GM23338 (cell line): Measurements from ENCODE around the gene SLC2A6. TPM values are rescaled to one million over a fixed set of nuclear protein-coding genes. Genes with fewer than 3 reads are reported as not detected.

Experiments
- ATAC-seq: fragments of 200-7000 bp; cut with Tn5 transposase; 3 replicates; pipeline ENCODE4 v1.9.1; 2020
- DNase-seq: peaks from one replicate; pipeline ENCODE4 v3.0.0-alpha.2; 2015; ENCODE audit warnings: low spot score
- H2AFZ ChIP-seq: fragments of 200-600 bp; sonication (generic); 2 replicates; pipeline ENCODE4 v1.8.0; 2016; ENCODE audit warnings: antibody characterized with exemption, mild to moderate bottlenecking, moderate library complexity
- H3F3A ChIP-seq: fragments of 200-600 bp; sonication (generic); replicated peaks from 2 replicates; pipeline ENCODE4 v1.8.0; 2017; ENCODE audit warnings: antibody characterized with exemption, mixed run types, low read depth
- H3K27ac ChIP-seq: fragments of 200-600 bp; sonication (generic); 2 replicates; pipeline ENCODE4 v1.6.1; 2016; ENCODE audit warnings: low read depth
- H3K27me3 ChIP-seq: fragments of 200-600 bp; sonication (generic); 2 replicates; pipeline ENCODE4 v1.8.0; 2016; ENCODE audit warnings: mild to moderate bottlenecking, mixed run types, moderate library complexity; ENCODE audit not compliant: insufficient read depth
- H3K36me3 ChIP-seq: fragments of 200-600 bp; sonication (generic); 2 replicates; pipeline ENCODE4 v1.8.0; 2016; ENCODE audit warnings: mild to moderate bottlenecking; ENCODE audit not compliant: insufficient read depth
- H3K4me1 ChIP-seq: fragments of 200-600 bp; sonication (generic); 2 replicates; pipeline ENCODE4 v1.8.0; 2016; ENCODE audit warnings: mild to moderate bottlenecking, moderate library complexity; ENCODE audit not compliant: insufficient read depth
- H3K4me2 ChIP-seq: fragments of 200-600 bp; sonication (generic); 2 replicates; pipeline ENCODE4 v1.7.1; 2017; ENCODE audit warnings: mixed run types
- H3K4me3 ChIP-seq: fragments of 200-600 bp; sonication (generic); 2 replicates; pipeline ENCODE4 v1.6.1; 2016; ENCODE audit warnings: mixed run types
- H3K79me2 ChIP-seq: fragments of 200-600 bp; sonication (generic); replicated peaks from 2 replicates; pipeline ENCODE4 v1.8.0; 2017; ENCODE audit warnings: mild to moderate bottlenecking; ENCODE audit not compliant: insufficient read depth
- H3K9me2 ChIP-seq: fragments of 200-600 bp; sonication (generic); 2 replicates; pipeline ENCODE4 v1.8.0; 2017; ENCODE audit not compliant: insufficient read depth
- H4K20me1 ChIP-seq: fragments of 200-600 bp; sonication (generic); replicated peaks from 2 replicates; pipeline ENCODE4 v1.8.0; 2017; ENCODE audit warnings: mild to moderate bottlenecking; ENCODE audit not compliant: insufficient read depth
- H3K27ac Mint-ChIP-seq: 2 replicates; pipeline ENCODE4 v1.8.0; 2020; ENCODE audit warnings: inconsistent platforms, mild to moderate bottlenecking, moderate library complexity, mixed read lengths
- H3K27me3 Mint-ChIP-seq: 3 replicates; pipeline ENCODE4 v1.8.0; 2022; ENCODE audit warnings: low read depth, mild to moderate bottlenecking, moderate library complexity, mixed read lengths, inconsistent platforms; ENCODE audit not compliant: insufficient read depth, poor library complexity
- H3K36me3 Mint-ChIP-seq: 3 replicates; pipeline ENCODE4 v1.8.0; 2021; ENCODE audit warnings: low read depth, mild to moderate bottlenecking, inconsistent platforms, moderate library complexity, mixed read lengths
- H3K4me1 Mint-ChIP-seq: 3 replicates; pipeline ENCODE4 v1.8.0; 2020; ENCODE audit warnings: mild to moderate bottlenecking, inconsistent platforms, mixed read lengths
- H3K4me3 Mint-ChIP-seq: 3 replicates; pipeline ENCODE4 v1.8.0; 2021; ENCODE audit warnings: moderate library complexity, mild to moderate bottlenecking, inconsistent platforms, mixed read lengths
- H3K9me3 Mint-ChIP-seq: 3 replicates; pipeline ENCODE4 v1.8.0; 2020; ENCODE audit warnings: moderate library complexity, mild to moderate bottlenecking, inconsistent platforms, mixed read lengths
- CREB1 ChIP-seq: fragments of 250-450 bp; sonication (Bioruptor Pico); IDR thresholded peaks from 2 replicates; pipeline ENCODE4 v1.5.0; 2020; ENCODE audit warnings: low read depth, mild to moderate bottlenecking, moderate library complexity
- CTCF ChIP-seq, 2 experiments: fragments of 200-600 bp in 1 of 2; sonication (generic) in 1 of 2; conservative IDR thresholded peaks; 2 replicates each; pipeline versions ENCODE4 v1.5.1 to v1.6.1; 2016 to 2017; ENCODE audit warnings: antibody characterized with exemption in 2 of 2, low read depth in 2 of 2, mild to moderate bottlenecking in 2 of 2, moderate library complexity in 1 of 2
- ETS1 ChIP-seq: IDR thresholded peaks from 2 replicates; pipeline ENCODE4 v1.6.1; 2016; ENCODE audit warnings: antibody characterized with exemption
- EZH2 ChIP-seq: fragments of 200-600 bp; sonication (generic); IDR thresholded peaks from one replicate; pipeline ENCODE4 v1.8.0; 2017; ENCODE audit warnings: antibody characterized with exemption, mild to moderate bottlenecking, low read depth; ENCODE audit not compliant: unreplicated experiment
- EZH2phosphoT487 ChIP-seq: fragments of 200-600 bp; sonication (generic); IDR thresholded peaks from one replicate; pipeline ENCODE4 v1.8.1; 2018; ENCODE audit warnings: antibody characterized with exemption; ENCODE audit not compliant: unreplicated experiment
- JUNB ChIP-seq: IDR thresholded peaks from one replicate; pipeline ENCODE4 v1.6.1; 2016; ENCODE audit warnings: antibody characterized with exemption; ENCODE audit not compliant: unreplicated experiment
- NANOG ChIP-seq: IDR thresholded peaks from 2 replicates; pipeline ENCODE4 v1.6.1; 2016; ENCODE audit warnings: antibody characterized with exemption, borderline replicate concordance
- POLR2AphosphoS5 ChIP-seq: IDR thresholded peaks from 2 replicates; pipeline ENCODE4 v1.6.1; 2016; ENCODE audit warnings: antibody characterized with exemption, low read depth
- REST ChIP-seq: IDR thresholded peaks from one replicate; pipeline ENCODE4 v1.6.1; 2018; ENCODE audit warnings: antibody characterized with exemption; ENCODE audit not compliant: unreplicated experiment
- STAT1 ChIP-seq: IDR thresholded peaks from one replicate; pipeline ENCODE4 v1.6.1; 2016; ENCODE audit warnings: antibody characterized with exemption; ENCODE audit not compliant: unreplicated experiment
- ZNF331 ChIP-seq: fragments of 250-450 bp; sonication (Bioruptor Pico); IDR thresholded peaks from 2 replicates; pipeline ENCODE4 v1.5.0; 2020; ENCODE audit warnings: low read depth, mild to moderate bottlenecking, moderate library complexity
- polyA plus RNA-seq: library from polyadenylated mRNA; unstranded; fragments of >200 nt; fragmentation: Nextera tagmentation; extraction: Ambion mirVana; gene quantifications from 2 replicates; pipeline ENCODE4 v1.2.1, GENCODE V29; 2016
- total RNA-seq: library from RNA; depleted of rRNA; stranded (reverse); fragments of >200 nt; shearing (Covaris generic); gene quantifications from 2 replicates; pipeline ENCODE4 v1.2.3, GENCODE V29; 2014

The SLC2A6 gene
- total and polyA plus RNA-seq, 2 experiments from 2014 or later, result 17.5 to 39.3 TPM

- TF ChIP-seq JUNB (no peak), CREB1 (CRISPR knock-in tag) (no peak), NANOG (no peak), EZH2 (no peak), ZNF331 (CRISPR knock-in tag) (no peak), REST (no peak), STAT1 (no peak)
Observed at GRCh38 chr9:133458643-133459312, 20.1 kb downstream of the SLC2A6 start (continued).

- Histone ChIP-seq H2AFZ (no peak overlapping the region), H3K4me2 (no peak overlapping the region), H3K27me3 (no peaks in the 10 kb centered on the region), H3K4me3 (no peak overlapping the region), H3K4me1 (peaks cover 15% of the 10 kb centered on the region; the same call in 1 of the 2 replicates), H4K20me1 (no peaks in the 10 kb centered on the region), H3K9me2 (no peaks in the 10 kb centered on the region), H3K79me2 (peaks cover 13% of the 10 kb centered on the region; the same call in 1 of the 2 replicates), H3F3A (0 out of 2 replicates have a peak, but pooled peaks cover 5% of the 10 kb centered on the region), H3K36me3 (no peaks in the 10 kb centered on the region), H3K27ac (no peak overlapping the region)
- H3K4me3 Mint-ChIP-seq, result no peak overlapping the region
- DNase-seq (no peak), ATAC-seq (no peak)
- H3K9me3 Mint-ChIP-seq, result no peaks in the 10 kb centered on the region
- no peak overlapping the region for H3K27ac Mint-ChIP-seq
- H3K4me1 Mint-ChIP-seq, result peaks cover 14% of the 10 kb centered on the region
- H3K27me3 Mint-ChIP-seq, result peaks cover 12% of the 10 kb centered on the region
- no peaks in the 10 kb centered on the region for H3K36me3 Mint-ChIP-seq
- no peak for TF ChIP-seq CTCF (conservative IDR thresholded peaks at IDR 0.05; ENCODE audit: low read depth in 2 of 2)
- TF ChIP-seq EZH2phosphoT487, result no peak
- no peak for TF ChIP-seq EZH2
- TF ChIP-seq STAT1, result no peak
- TF ChIP-seq POLR2AphosphoS5, result no peak
- no peak for TF ChIP-seq ZNF331 (CRISPR knock-in tag)
- TF ChIP-seq CREB1 (CRISPR knock-in tag), result no peak
- TF ChIP-seq ETS1, result no peak
- TF ChIP-seq REST, result no peak
- no peak for TF ChIP-seq JUNB
Observed at GRCh38 chr9:133457748-133458147, 21.2 kb downstream of the SLC2A6 start.
